T-helper 2 cell treated with Interferon-gamma antibody and Interleukin-4, amounts not matched to agents 100 ng/mL and 5 ng/mL, for 36 hours (primary cell): Measurements from ENCODE around the gene DNAH10. TPM values are rescaled to one million over a fixed set of nuclear protein-coding genes. Genes with fewer than 3 reads are reported as not detected.

Source experiments
- intact Hi-C: fragments of 100-400 bp; cut with micrococcal nuclease; formaldehyde crosslinking; loops from one replicate; pipeline ENCODE4 v1.15.1; 2023
- total RNA-seq: library from RNA; stranded (reverse); gene quantifications from 2 replicates; pipeline ENCODE4 v1.2.3, GENCODE V29; 2022

The DNAH10 gene
- total RNA-seq, 1 donor from 2014 or later, result 0.14 TPM

- intact Hi-C loops, result no loop called here
These were observed 115.9 kb downstream of the DNAH10 start for GRCh38 chr12:123877968-123878367.

GRCh38 chr12:123879101-123879500, 117.0 kb downstream of the DNAH10 start:
- intact Hi-C loops, result no loop called here

GRCh38 chr12:123879691-123880090, 117.6 kb downstream of the DNAH10 start:
- intact Hi-C loops, result no loop called here

GRCh38 chr12:123882161-123882705, 120.1 kb downstream of the DNAH10 start:
- intact Hi-C loops, result no loop called here

GRCh38 chr12:123886258-123886657, 124.2 kb downstream of the DNAH10 start:
- intact Hi-C loops, result no loop called here

GRCh38 chr12:123886931-123887582, 125.0 kb downstream of the DNAH10 start:
- intact Hi-C loops, result no loop called here

GRCh38 chr12:123888989-123889388, 126.9 kb downstream of the DNAH10 start:
- intact Hi-C loops, result no loop called here

GRCh38 chr12:123889848-123890535, 127.9 kb downstream of the DNAH10 start:
- intact Hi-C loops, result no loop called here

- intact Hi-C loops, result no loop called here
These were observed 128.4 kb downstream of the DNAH10 start for GRCh38 chr12:123890536-123890902.

- intact Hi-C loops, result no loop called here
These were observed 128.9 kb downstream of the DNAH10 start for GRCh38 chr12:123891011-123891410.

GRCh38 chr12:123891516-123892179, 129.5 kb downstream of the DNAH10 start:
- intact Hi-C loops, result no loop called here

GRCh38 chr12:123892180-123892559, 130.1 kb downstream of the DNAH10 start:
- intact Hi-C loops, result no loop called here

- intact Hi-C loops, result no loop called here
These were observed 130.8 kb downstream of the DNAH10 start for GRCh38 chr12:123892853-123893252.

GRCh38 chr12:123893276-123893675, 131.2 kb downstream of the DNAH10 start:
- intact Hi-C loops, result no loop called here

GRCh38 chr12:123894823-123895345, 132.8 kb downstream of the DNAH10 start:
- intact Hi-C loops, result no loop called here

GRCh38 chr12:123895451-123895850, 133.3 kb downstream of the DNAH10 start:
- intact Hi-C loops, result no loop called here

GRCh38 chr12:123896767-123897166, 134.7 kb downstream of the DNAH10 start:
- intact Hi-C loops, result no loop called here

- intact Hi-C loops, result no loop called here
These were observed 135.1 kb downstream of the DNAH10 start for GRCh38 chr12:123897221-123897620.

GRCh38 chr12:123898673-123899072, 136.6 kb downstream of the DNAH10 start:
- intact Hi-C loops, result no loop called here

- intact Hi-C loops, result no loop called here
These were observed 137.3 kb downstream of the DNAH10 start for GRCh38 chr12:123899368-123899767.

GRCh38 chr12:123900871-123901376, 138.8 kb downstream of the DNAH10 start:
- intact Hi-C loops, result no loop called here

- intact Hi-C loops, result no loop called here
These were observed 140.7 kb downstream of the DNAH10 start for GRCh38 chr12:123902821-123903220.
